Endothelial cell of umbilical vein (primary cell): Measurements from ENCODE around the gene SYNCRIP. TPM values are rescaled to one million over a fixed set of nuclear protein-coding genes. Genes with fewer than 3 reads are reported as not detected.
"Not testable (repeated sequence)": the region's sequence is repeated elsewhere in the genome, so short reads cannot be mapped to it uniquely, and the experiment has no call there.

Experiments
- BruUV-seq: library from RNA; stranded (reverse); fragments of 400-500 nt; replicated peaks from 2 replicates; lab custom pipeline; 2021; lab: Mats Ljungman, UMichigan
- CTCF ChIA-PET: fragments of 300-600, 350-600 bp; sonication (Branson Sonifier 250); formaldehyde crosslinking; loops from one replicate; lab custom pipeline; 2021; ENCODE audit warnings: antibody characterized with exemption, inconsistent platforms; lab: Charles Lee
- POLR2A ChIA-PET: fragments of 300-600, 350-600 bp; sonication (Branson Sonifier 250); formaldehyde crosslinking; loops from one replicate; lab custom pipeline; 2021; ENCODE audit warnings: antibody characterized with exemption, inconsistent platforms; lab: Charles Lee
- DNase-seq: peaks from one replicate; pipeline ENCODE4 v3.0.0-alpha.2; 2011; ENCODE audit warnings: low read depth, low spot score
- FAIRE-seq: peaks from 2 replicates; lab custom pipeline; 2011; peaks lifted over from hg19 to GRCh38; lab: Jason Lieb, UNC
- H2AFZ ChIP-seq: 2 replicates; pipeline ENCODE4 v1.6.0; 2012; ENCODE audit warnings: low read depth, low read length, control low read depth, inconsistent platforms
- H3K27ac ChIP-seq: 2 replicates; pipeline ENCODE4 v1.5.1; 2011; ENCODE audit warnings: low read depth, mild to moderate bottlenecking, control low read depth, low read length, moderate library complexity; ENCODE audit not compliant: insufficient read depth
- H3K27me3 ChIP-seq, 2 experiments: 2 replicates each; pipeline versions ENCODE4 v1.6.0 to v1.6.1; 2011; ENCODE audit warnings: low read length in 2 of 2, mixed read lengths in 1 of 2; ENCODE audit not compliant: control insufficient read depth in 2 of 2, insufficient read depth in 2 of 2
- H3K36me3 ChIP-seq, 2 experiments: 2 replicates in 1 of 2; 3 replicates in 1 of 2; pipeline ENCODE4 v1.5.1; 2011; ENCODE audit warnings: low read length in 2 of 2, mild to moderate bottlenecking in 1 of 2, moderate library complexity in 1 of 2; ENCODE audit not compliant: control insufficient read depth in 2 of 2, insufficient read depth in 2 of 2; ENCODE audit errors: extremely low read depth in 1 of 2
- H3K4me1 ChIP-seq: 3 replicates; pipeline ENCODE4 v1.5.1; 2011; ENCODE audit warnings: mild to moderate bottlenecking, low read length; ENCODE audit not compliant: control insufficient read depth, insufficient read depth; ENCODE audit errors: extremely low read depth
- H3K4me2 ChIP-seq: 2 replicates; pipeline ENCODE4 v1.6.1; 2011; ENCODE audit warnings: low read length, control low read depth, mixed read lengths; ENCODE audit not compliant: insufficient read depth
- H3K4me3 ChIP-seq, 3 experiments: fragments of 200-600 bp in 1 of 3; sonication (generic), shearing (Covaris generic) in 1 of 3; replicated peaks in 1 of 3; 2 replicates each; pipeline ENCODE4 v1.5.1; 2011 to 2016; ENCODE audit warnings: control low read depth in 3 of 3, low read length in 3 of 3, mild to moderate bottlenecking in 2 of 3, inconsistent platforms in 1 of 3, low read depth in 1 of 3, moderate library complexity in 1 of 3; ENCODE audit not compliant: insufficient read depth in 1 of 3
- H3K79me2 ChIP-seq: 2 replicates; pipeline ENCODE4 v1.6.0; 2012; ENCODE audit warnings: low read length, inconsistent platforms; ENCODE audit not compliant: control insufficient read depth, insufficient read depth
- H3K9ac ChIP-seq: replicated peaks from 2 replicates; pipeline ENCODE3; 2011; ENCODE audit warnings: low read length, control low read depth; ENCODE audit not compliant: insufficient read depth; ENCODE audit errors: extremely low read depth
- H3K9me1 ChIP-seq: replicated peaks from 3 replicates; pipeline ENCODE4 v1.6.0; 2011; ENCODE audit warnings: mild to moderate bottlenecking, low read length; ENCODE audit not compliant: control insufficient read depth, insufficient read depth; ENCODE audit errors: extremely low read depth
- H3K9me3 ChIP-seq: replicated peaks from 2 replicates; pipeline ENCODE4 v1.5.1; 2012; ENCODE audit warnings: low read length, inconsistent platforms; ENCODE audit not compliant: control insufficient read depth, insufficient read depth
- H4K20me1 ChIP-seq: replicated peaks from 2 replicates; pipeline ENCODE3; 2011; ENCODE audit warnings: mild to moderate bottlenecking, low read length; ENCODE audit not compliant: control insufficient read depth, insufficient read depth; ENCODE audit errors: extremely low read depth
- EZH2 ChIP-seq: IDR thresholded peaks from 2 replicates; pipeline ENCODE4 v1.6.1; 2012; ENCODE audit warnings: borderline replicate concordance, low read depth, mild to moderate bottlenecking, moderate library complexity, low read length, inconsistent platforms; ENCODE audit not compliant: severe bottlenecking
- FOS ChIP-seq: IDR thresholded peaks from 2 replicates; pipeline ENCODE4 v1.6.1; 2011; ENCODE audit warnings: mild to moderate bottlenecking, low read length, moderate library complexity, borderline replicate concordance; ENCODE audit not compliant: insufficient read depth
- GATA2 ChIP-seq: IDR thresholded peaks from 2 replicates; pipeline ENCODE4 v1.7.0; 2011; ENCODE audit warnings: low read depth, mild to moderate bottlenecking, moderate library complexity, mixed read lengths, low read length; ENCODE audit not compliant: insufficient read length, insufficient read depth
- JUN ChIP-seq: IDR thresholded peaks from 2 replicates; pipeline ENCODE4 v1.6.1; 2011; ENCODE audit warnings: borderline replicate concordance, low read depth; ENCODE audit not compliant: insufficient read length, insufficient read depth
- MYC ChIP-seq: IDR thresholded peaks from one replicate; pipeline ENCODE4 v1.6.1; 2011; ENCODE audit warnings: mild to moderate bottlenecking, low read depth, low read length
- POLR2A ChIP-seq: IDR thresholded peaks from 2 replicates; pipeline ENCODE4 v1.6.1; 2012; ENCODE audit warnings: low read depth, mild to moderate bottlenecking, control low read depth, low read length
- POLR2AphosphoS5 ChIP-seq: IDR thresholded peaks from 2 replicates; pipeline ENCODE4 v1.6.1; 2012; ENCODE audit warnings: low read depth, mild to moderate bottlenecking, control low read depth, low read length, moderate library complexity; ENCODE audit not compliant: insufficient read depth
- dilution Hi-C: fragments of 300-500 bp; cut with MboI; formaldehyde crosslinking; loops from one replicate; pipeline ENCODE4 v1.15.0; 2019; ENCODE audit warnings: low sequenced_read_pairs; ENCODE audit not compliant: extremely low pct_ligation_motif_present
- intact Hi-C: fragments of 100-400 bp; cut with micrococcal nuclease; formaldehyde crosslinking; loops from one replicate; pipeline ENCODE4 v1.10.0; 2022
- polyA plus RNA-seq, 4 experiments: library from polyadenylated mRNA; depleted of rRNA in 3 of 4; stranded (reverse) in 3 of 4; unstranded in 1 of 4; fragments of >200 nt; gene quantifications; 2 replicates each; pipeline versions ENCODE4 v1.2.1 to v1.2.3, GENCODE V29; 2011 to 2012; ENCODE audit warnings: missing spikeins in 1 of 4
- total RNA-seq: library from RNA; stranded (reverse); gene quantifications from 2 replicates; pipeline ENCODE4 v1.2.3, GENCODE V29; 2021
- TF ChIP-seq, protein P1 (sequence below), 2 donors: IDR thresholded peaks; 1 replicate in 1 of 2; 2 replicates in 1 of 2; pipeline ENCODE4 v1.5.1; 2011; ENCODE audit warnings: low read length in 2 of 2, mild to moderate bottlenecking in 2 of 2, moderate library complexity in 2 of 2, control low read depth in 1 of 2, inconsistent platforms in 1 of 2, low read depth in 1 of 2; ENCODE audit not compliant: insufficient read depth in 1 of 2; ENCODE audit errors: extremely low read depth in 1 of 2
- TF ChIP-seq, protein P2 (sequence below): IDR thresholded peaks from 2 replicates; pipeline ENCODE4 v1.6.1; 2011; ENCODE audit not compliant: insufficient read depth, insufficient read length

The SYNCRIP gene
- total and polyA plus RNA-seq, 2 donors (not counting 3 experiments of a cell fraction or from before 2014, with no cell fraction given) = 16.3 to 155 TPM

DNA sequence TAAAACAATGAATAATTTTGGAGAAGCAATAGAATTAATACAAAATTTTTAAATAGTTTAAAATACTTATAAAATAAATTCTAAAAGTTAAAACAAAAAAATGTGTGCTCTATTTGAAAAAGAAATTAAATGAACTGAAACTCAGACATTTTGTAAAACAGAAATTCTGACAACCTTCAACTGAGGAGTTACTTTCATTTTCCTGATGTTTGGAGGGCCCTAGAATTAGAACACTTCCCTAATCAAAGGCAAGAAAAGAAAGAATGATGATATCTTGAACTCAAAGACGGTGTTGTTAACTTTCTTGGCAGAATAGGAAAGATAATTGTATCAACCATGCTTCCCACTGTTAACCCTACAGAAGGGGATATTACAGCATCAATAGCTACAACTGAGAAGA lies 77.0 kb downstream of the SYNCRIP start:
- TF ChIP-seq GATA2 = no peak
- no peak for TF ChIP-seq POLR2A
- no peak for TF ChIP-seq EZH2
- TF ChIP-seq FOS = no peak
- TF ChIP-seq MYC = no peak
- TF ChIP-seq, protein P1, sequence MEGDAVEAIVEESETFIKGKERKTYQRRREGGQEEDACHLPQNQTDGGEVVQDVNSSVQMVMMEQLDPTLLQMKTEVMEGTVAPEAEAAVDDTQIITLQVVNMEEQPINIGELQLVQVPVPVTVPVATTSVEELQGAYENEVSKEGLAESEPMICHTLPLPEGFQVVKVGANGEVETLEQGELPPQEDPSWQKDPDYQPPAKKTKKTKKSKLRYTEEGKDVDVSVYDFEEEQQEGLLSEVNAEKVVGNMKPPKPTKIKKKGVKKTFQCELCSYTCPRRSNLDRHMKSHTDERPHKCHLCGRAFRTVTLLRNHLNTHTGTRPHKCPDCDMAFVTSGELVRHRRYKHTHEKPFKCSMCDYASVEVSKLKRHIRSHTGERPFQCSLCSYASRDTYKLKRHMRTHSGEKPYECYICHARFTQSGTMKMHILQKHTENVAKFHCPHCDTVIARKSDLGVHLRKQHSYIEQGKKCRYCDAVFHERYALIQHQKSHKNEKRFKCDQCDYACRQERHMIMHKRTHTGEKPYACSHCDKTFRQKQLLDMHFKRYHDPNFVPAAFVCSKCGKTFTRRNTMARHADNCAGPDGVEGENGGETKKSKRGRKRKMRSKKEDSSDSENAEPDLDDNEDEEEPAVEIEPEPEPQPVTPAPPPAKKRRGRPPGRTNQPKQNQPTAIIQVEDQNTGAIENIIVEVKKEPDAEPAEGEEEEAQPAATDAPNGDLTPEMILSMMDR (IDR thresholded peaks at IDR 0.05; ENCODE audit: extremely low read depth in 1 of 2, insufficient read depth in 1 of 2, low read depth in 1 of 2, low read length in 2 of 2) = no peak
- TF ChIP-seq POLR2AphosphoS5 = no peak
- TF ChIP-seq, protein P2, sequence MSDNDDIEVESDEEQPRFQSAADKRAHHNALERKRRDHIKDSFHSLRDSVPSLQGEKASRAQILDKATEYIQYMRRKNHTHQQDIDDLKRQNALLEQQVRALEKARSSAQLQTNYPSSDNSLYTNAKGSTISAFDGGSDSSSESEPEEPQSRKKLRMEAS = no peak
- no peak for TF ChIP-seq JUN
- FAIRE-seq (no peak), DNase-seq (no peak)
- Histone ChIP-seq H3K4me2 (no peak overlapping the region), H3K27ac (no peak overlapping the region), H3K9me3 (no peaks in the 10 kb centered on the region), H2AFZ (no peak overlapping the region), H4K20me1 (no peaks in the 10 kb centered on the region), H3K27me3 (no peaks in the 10 kb centered on the region), H3K4me3 (no peak overlapping the region), H3K9ac (no peak overlapping the region), H3K36me3 (peaks cover 2 to 4% of the 10 kb centered on the region in 2 experiments), H3K9me1 (no peaks in the 10 kb centered on the region), H3K4me1 (peaks cover 9% of the 10 kb centered on the region), H3K79me2 (peaks cover 5% of the 10 kb centered on the region)
- no TSS peak for BruUV-seq
- ChIA-PET CTCF (interaction anchor here (1.3 kb wide), 1 partner anchor 29 kb away, joined by 3 read pairs; no protein-coding TSS in a partner anchor), POLR2A (no interaction called here)
- dilution Hi-C loops = no loop called here
- intact Hi-C loops = no loop called here

- H2AFZ ChIP-seq, H3K9ac ChIP-seq, dilution Hi-C loops, H3K9me1 ChIP-seq, H3K4me1 ChIP-seq, FAIRE-seq, H3K79me2 ChIP-seq, H3K36me3 ChIP-seq, intact Hi-C loops, BruUV-seq, H3K4me2 ChIP-seq, H3K4me3 ChIP-seq, H3K27ac ChIP-seq, H3K9me3 ChIP-seq, DNase-seq, H3K27me3 ChIP-seq, CTCF ChIA-PET, H4K20me1 ChIP-seq, POLR2A ChIA-PET: not testable (repeated sequence)
These were observed 78.5 kb downstream of the SYNCRIP start for GRCh38 chr6:85564223-85564622.
